Fibroblast of mammary gland (primary cell): Measurements from ENCODE around the gene SLC9A2.

Experiments used
- DNase-seq: peaks from one replicate; pipeline ENCODE4 v3.0.0-alpha.2; 2010; ENCODE audit warnings: low read depth
- H3K4me3 ChIP-seq: 2 replicates; pipeline ENCODE4 v1.5.1; 2011; ENCODE audit warnings: low read depth, mild to moderate bottlenecking, low read length, moderate library complexity; ENCODE audit not compliant: control insufficient read depth
- CTCF ChIP-seq: conservative IDR thresholded peaks from 2 replicates; pipeline ENCODE4 v1.5.1; 2011; ENCODE audit warnings: low read depth, low read length, inconsistent platforms; ENCODE audit not compliant: control insufficient read depth, insufficient read depth

SLC9A2 gene

GRCh38 chr2:102668171-102668570 is 48.8 kb downstream of the SLC9A2 start:
- no peak overlapping the region for H3K4me3 ChIP-seq
- no peak for DNase-seq
- no peak for TF ChIP-seq CTCF

- H3K4me3 ChIP-seq: no peak overlapping the region
- TF ChIP-seq CTCF: no peak
- DNase-seq: no peak
Measured at GRCh38 chr2:102669401-102669800, 50.0 kb downstream of the SLC9A2 start.

GRCh38 chr2:102672107-102672776 is 52.9 kb downstream of the SLC9A2 start:
- no peak overlapping the region for H3K4me3 ChIP-seq
- no peak for DNase-seq
- TF ChIP-seq CTCF: no peak

- no peak for TF ChIP-seq CTCF
- H3K4me3 ChIP-seq: no peak overlapping the region
- DNase-seq: no peak
Measured at GRCh38 chr2:102674370-102674769, 55.0 kb downstream of the SLC9A2 start.

GRCh38 chr2:102674836-102675235 is 55.5 kb downstream of the SLC9A2 start:
- no peak for DNase-seq
- no peak for TF ChIP-seq CTCF
- H3K4me3 ChIP-seq: no peak overlapping the region

- DNase-seq: peak; percentile 15
- no peak overlapping the region for H3K4me3 ChIP-seq
- no peak for TF ChIP-seq CTCF
Measured at GRCh38 chr2:102677244-102678215, 58.2 kb downstream of the SLC9A2 start.
